Prostate gland (tissue), 2 donors: ENCODE results near the gene ATP6V1E1.

Experiments
- POLR2A ChIP-seq: fragments of 450-650 bp; IDR thresholded peaks from one replicate; pipeline ENCODE4 v1.6.1; 2016; ENCODE audit warnings: antibody characterized with exemption, mild to moderate bottlenecking
- POLR2AphosphoS5 ChIP-seq: sonication (generic); formaldehyde crosslinking; IDR thresholded peaks from one replicate; pipeline ENCODE4 v1.6.1; 2017; ENCODE audit warnings: antibody characterized with exemption
- TF ChIP-seq, protein P1 (sequence below), 4 experiments: fragments of 200-600 bp in 2 of 4; fragments of 450-650 bp in 2 of 4; sonication (generic) in 2 of 4; IDR thresholded peaks; 1 replicate in 3 of 4; 2 replicates in 1 of 4; pipeline ENCODE4 v1.5.1; 2016 to 2019; ENCODE audit warnings: antibody characterized with exemption in 4 of 4, mild to moderate bottlenecking in 2 of 4, moderate library complexity in 2 of 4

- TF ChIP-seq, protein P1, sequence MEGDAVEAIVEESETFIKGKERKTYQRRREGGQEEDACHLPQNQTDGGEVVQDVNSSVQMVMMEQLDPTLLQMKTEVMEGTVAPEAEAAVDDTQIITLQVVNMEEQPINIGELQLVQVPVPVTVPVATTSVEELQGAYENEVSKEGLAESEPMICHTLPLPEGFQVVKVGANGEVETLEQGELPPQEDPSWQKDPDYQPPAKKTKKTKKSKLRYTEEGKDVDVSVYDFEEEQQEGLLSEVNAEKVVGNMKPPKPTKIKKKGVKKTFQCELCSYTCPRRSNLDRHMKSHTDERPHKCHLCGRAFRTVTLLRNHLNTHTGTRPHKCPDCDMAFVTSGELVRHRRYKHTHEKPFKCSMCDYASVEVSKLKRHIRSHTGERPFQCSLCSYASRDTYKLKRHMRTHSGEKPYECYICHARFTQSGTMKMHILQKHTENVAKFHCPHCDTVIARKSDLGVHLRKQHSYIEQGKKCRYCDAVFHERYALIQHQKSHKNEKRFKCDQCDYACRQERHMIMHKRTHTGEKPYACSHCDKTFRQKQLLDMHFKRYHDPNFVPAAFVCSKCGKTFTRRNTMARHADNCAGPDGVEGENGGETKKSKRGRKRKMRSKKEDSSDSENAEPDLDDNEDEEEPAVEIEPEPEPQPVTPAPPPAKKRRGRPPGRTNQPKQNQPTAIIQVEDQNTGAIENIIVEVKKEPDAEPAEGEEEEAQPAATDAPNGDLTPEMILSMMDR (IDR thresholded peaks at IDR 0.05), result no peak
- TF ChIP-seq POLR2A (no peak), POLR2AphosphoS5 (no peak)
Observed at GRCh38 chr22:17641269-17641668, 12.7 kb upstream of the ATP6V1E1 start.
